GM12878 (cell line): ENCODE data around the gene ASB7. TPM values are rescaled to one million over a fixed set of nuclear protein-coding genes. Genes with fewer than 3 reads are reported as not detected.

ENCODE experiments used
- ATAC-seq: fragments of 200-7000 bp; cut with Tn5 transposase; 3 replicates; pipeline ENCODE4 v1.9.1; 2020; ENCODE audit warnings: mild to moderate bottlenecking, moderate library complexity
- BruUV-seq: library from RNA; stranded (reverse); fragments of 400-500 nt; replicated peaks from 2 replicates; lab custom pipeline; 2021; lab: Mats Ljungman, UMichigan
- CTCF ChIA-PET: fragments of 300-600 bp; sonication (Branson Sonifier 250); formaldehyde crosslinking; extraction: SDS; loops from one replicate; lab custom pipeline; 2021; ENCODE audit warnings: inconsistent platforms; lab: Yijun Ruan, JAX
- POLR2A ChIA-PET: fragments of 350-600 bp; formaldehyde crosslinking; extraction: SDS; loops from one replicate; lab custom pipeline; 2021; ENCODE audit warnings: inconsistent platforms; lab: Charles Lee
- RAD21 ChIA-PET: fragments of 300-600 bp; sonication (Branson Sonifier 250); formaldehyde crosslinking; loops from one replicate; lab custom pipeline; 2023; ENCODE audit warnings: antibody characterized with exemption; ENCODE audit not compliant: unreplicated experiment; lab: Charles Lee
- SMC1A ChIA-PET: fragments of 300-600 bp; sonication (Branson Sonifier 250); formaldehyde crosslinking; loops from one replicate; lab custom pipeline; 2023; ENCODE audit not compliant: unreplicated experiment, uncharacterized antibody; lab: Charles Lee
- DNase-seq: peaks from one replicate; pipeline ENCODE4 v3.0.0-alpha.2; 2011; ENCODE audit warnings: low read depth, low spot score
- FAIRE-seq: peaks from 3 replicates; lab custom pipeline; 2011; peaks lifted over from hg19 to GRCh38; lab: Jason Lieb, UNC
- H2AFZ ChIP-seq: 2 replicates; pipeline ENCODE4 v1.6.0; 2011; ENCODE audit warnings: low read depth, low read length, control low read depth; ENCODE audit not compliant: control insufficient read depth
- H3K27ac ChIP-seq: 2 replicates; pipeline ENCODE4 v1.5.1; 2011; ENCODE audit warnings: control low read depth; ENCODE audit not compliant: control insufficient read depth, insufficient read depth
- H3K27me3 ChIP-seq, 2 experiments: replicated peaks in 1 of 2; 2 replicates each; pipeline versions ENCODE4 v1.6.0 to v1.6.1; 2011; ENCODE audit warnings: low read length in 1 of 2; ENCODE audit not compliant: control insufficient read depth in 2 of 2, insufficient read depth in 2 of 2
- H3K36me3 ChIP-seq, 2 experiments: 2 replicates each; pipeline ENCODE4 v1.5.1; 2011; ENCODE audit warnings: low read length in 1 of 2; ENCODE audit not compliant: control insufficient read depth in 2 of 2, insufficient read depth in 2 of 2
- H3K4me1 ChIP-seq: 2 replicates; pipeline ENCODE4 v1.6.1; 2011; ENCODE audit warnings: mild to moderate bottlenecking, low read length, moderate library complexity, mixed read lengths; ENCODE audit not compliant: control insufficient read depth, insufficient read depth
- H3K4me2 ChIP-seq: 2 replicates; pipeline ENCODE4 v1.6.0; 2011; ENCODE audit warnings: control low read depth; ENCODE audit not compliant: control insufficient read depth, insufficient read depth
- H3K4me3 ChIP-seq: fragments of 200-600 bp; sonication (generic); 2 replicates; pipeline ENCODE4 v1.5.1; 2016
- H3K79me2 ChIP-seq: 2 replicates; pipeline ENCODE4 v1.6.0; 2011; ENCODE audit warnings: low read length; ENCODE audit not compliant: control insufficient read depth, insufficient read depth
- H3K9ac ChIP-seq: 2 replicates; pipeline ENCODE4 v1.8.0; 2011; ENCODE audit warnings: low read length, control low read depth, mixed read lengths; ENCODE audit not compliant: control insufficient read depth, insufficient read depth
- H3K9me3 ChIP-seq: replicated peaks from 3 replicates; pipeline ENCODE4 v1.5.1; 2011; ENCODE audit warnings: mild to moderate bottlenecking, low read length; ENCODE audit not compliant: control insufficient read depth, insufficient read depth
- H4K20me1 ChIP-seq: 2 replicates; pipeline ENCODE4 v1.6.0; 2011; ENCODE audit not compliant: control insufficient read depth, insufficient read depth
- BCL11A ChIP-seq: IDR thresholded peaks from 2 replicates; pipeline ENCODE4 v1.6.1; 2011; ENCODE audit warnings: low read depth, low read length
- CBFB ChIP-seq: IDR thresholded peaks from 2 replicates; pipeline ENCODE4 v1.6.1; 2016; ENCODE audit warnings: antibody characterized with exemption, low read depth
- CHD4 ChIP-seq: fragments of 200-600 bp; sonication (generic); IDR thresholded peaks from 2 replicates; pipeline ENCODE4 v1.6.1; 2016; ENCODE audit warnings: mild to moderate bottlenecking
- ETV6 ChIP-seq, 2 experiments: fragments of 450-650 bp in 1 of 2; IDR thresholded peaks in 1 of 2; conservative IDR thresholded peaks in 1 of 2; 2 replicates each; pipeline ENCODE4 v1.6.1; 2014; ENCODE audit warnings: antibody characterized with exemption in 1 of 2, borderline replicate concordance in 1 of 2, low read depth in 1 of 2, mild to moderate bottlenecking in 1 of 2, moderate library complexity in 1 of 2
- GATAD2B ChIP-seq: fragments of 450-650 bp; conservative IDR thresholded peaks from 2 replicates; pipeline ENCODE4 v1.6.1; 2017; ENCODE audit warnings: low read depth, mild to moderate bottlenecking, moderate library complexity
- KDM1A ChIP-seq: fragments of 200-600 bp; sonication (generic); IDR thresholded peaks from 2 replicates; pipeline ENCODE4 v1.6.1; 2016; ENCODE audit warnings: borderline replicate concordance
- MEF2B ChIP-seq: fragments of 450-650 bp; IDR thresholded peaks from 2 replicates; pipeline ENCODE4 v1.6.1; 2018; ENCODE audit warnings: mild to moderate bottlenecking, moderate library complexity; ENCODE audit not compliant: partially characterized antibody, poor library complexity, severe bottlenecking
- NFYB ChIP-seq: IDR thresholded peaks from 2 replicates; pipeline ENCODE4 v1.6.1; 2011; ENCODE audit warnings: low read depth, mild to moderate bottlenecking, low read length, improper control_type of control experiment, moderate library complexity; ENCODE audit not compliant: insufficient read depth
- TBL1XR1 ChIP-seq: IDR thresholded peaks from 2 replicates; pipeline ENCODE4 v1.6.1; 2012; ENCODE audit warnings: low read depth, low read length, improper control_type of control experiment
- WRNIP1 ChIP-seq: IDR thresholded peaks from 2 replicates; pipeline ENCODE4 v1.6.1; 2011; ENCODE audit warnings: low read depth, low read length, improper control_type of control experiment, borderline replicate concordance
- YY1 ChIP-seq: IDR thresholded peaks from 2 replicates; pipeline ENCODE4 v1.6.1; 2011; ENCODE audit warnings: low read depth, mild to moderate bottlenecking, low read length
- ZNF24 ChIP-seq: fragments of 450-650 bp; IDR thresholded peaks from 2 replicates; pipeline ENCODE4 v1.6.1; 2017; ENCODE audit warnings: antibody characterized with exemption, mild to moderate bottlenecking
- ZNF384 ChIP-seq: IDR thresholded peaks from 2 replicates; pipeline ENCODE4 v1.6.1; 2012; ENCODE audit warnings: low read depth, mild to moderate bottlenecking, low read length, improper control_type of control experiment, borderline replicate concordance
- ZNF622 ChIP-seq: fragments of 450-650 bp; IDR thresholded peaks from 2 replicates; pipeline ENCODE4 v1.6.1; 2017; ENCODE audit warnings: mild to moderate bottlenecking, inconsistent platforms
- WGBS: methylation state at CpG from one replicate; pipeline ENCODE4 v1.1.6; 2016; ENCODE audit warnings: low lambda C conversion rate; ENCODE audit not compliant: insufficient replicate concordance, insufficient coverage; ENCODE audit errors: missing lambda C conversion rate; 5-methylcytosine and 5-hydroxymethylcytosine counted together
- in situ Hi-C: fragments of 300-500 bp; cut with MboI; formaldehyde crosslinking; loops from 9 replicates; pipeline ENCODE4 v1.14.3; 2018; ENCODE audit warnings: mixed read lengths
- intact Hi-C: fragments of 100-400 bp; cut with micrococcal nuclease; formaldehyde crosslinking; loops from one replicate; pipeline ENCODE4 v1.14.2; 2022; ENCODE audit not compliant: unreplicated experiment
- polyA plus RNA-seq, 11 experiments: library from polyadenylated mRNA; depleted of rRNA in 4 of 11; unstranded in 6 of 11; stranded (reverse) in 5 of 11; fragments of >200 nt; fragmentation: Nextera tagmentation in 4 of 11; fragmentation: Illumina TruSeq in 1 of 11; extraction: Ambion mirVana in 4 of 11; extraction: Trizol in 1 of 11; gene quantifications; 1 replicate in 1 of 11; 2 replicates in 10 of 11; pipeline versions ENCODE4 v1.2.1 to v1.2.3, GENCODE V29; 2011 to 2016; ENCODE audit warnings: inconsistent platforms in 2 of 11, missing spikeins in 2 of 11, low read depth in 1 of 11
- total RNA-seq, 4 experiments: library from RNA; depleted of rRNA in 3 of 4; stranded (reverse); fragments of >200 nt in 3 of 4; fragmentation: Illumina TruSeq in 1 of 4; extraction: Trizol in 1 of 4; gene quantifications; 2 replicates each; pipeline versions ENCODE4 v1.2.1 to v1.2.3, GENCODE V29; 2013 to 2021
- TF ChIP-seq, protein P1 (sequence below): IDR thresholded peaks from 2 replicates; pipeline ENCODE4 v1.6.1; 2012; ENCODE audit warnings: improper control_type of control experiment, low read depth, low read length; ENCODE audit not compliant: insufficient replicate concordance

Gene ASB7
- total and polyA plus RNA-seq, 10 of the 15 experiments (the other 5 are each of a cell fraction or from before 2014, with no cell fraction given) = 2.7 to 13.9 (median 8.6) TPM

DNA sequence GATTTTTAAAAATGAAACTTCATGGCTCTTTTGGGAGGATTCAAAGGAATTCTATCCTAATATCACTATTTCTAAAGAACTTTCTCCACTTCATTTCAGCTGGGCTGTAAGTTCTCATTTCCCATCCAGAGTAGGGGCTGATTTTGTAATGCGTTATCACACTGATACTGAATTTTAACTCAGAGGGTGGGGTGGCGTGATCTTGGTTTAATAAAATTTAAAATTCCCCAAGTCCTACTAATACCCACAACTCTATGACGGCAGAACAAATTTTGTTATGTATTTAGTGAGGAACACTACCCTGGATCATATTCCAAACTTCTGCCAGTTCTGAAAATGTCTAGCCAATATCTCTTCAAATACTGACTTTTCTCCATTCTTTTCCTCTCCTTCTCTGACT is 92.7 kb downstream of the ASB7 start:
- intact Hi-C loops (no loop called here), in situ Hi-C loops (no loop called here)
- no peak for DNase-seq
- ChIA-PET RAD21 (no interaction called here), CTCF (no interaction called here), POLR2A (no interaction called here), SMC1A (no interaction called here)
- no peaks in the 10 kb centered on the region for H4K20me1 ChIP-seq
- no peak for FAIRE-seq
- no peak overlapping the region for H3K9ac ChIP-seq
- H3K4me2 ChIP-seq = no peak overlapping the region
- no peaks in the 10 kb centered on the region; the same call in 2 of the 3 replicates for H3K9me3 ChIP-seq
- no peak overlapping the region for H2AFZ ChIP-seq
- ATAC-seq = no peak
- no peak for TF ChIP-seq YY1
- no peak for TF ChIP-seq BCL11A
- TF ChIP-seq CBFB = no peak
- TF ChIP-seq KDM1A = no peak
- no peak for TF ChIP-seq TBL1XR1
- no peak for TF ChIP-seq ZNF24
- TF ChIP-seq MEF2B = no peak
- TF ChIP-seq ZNF622 = no peak
- no peak for TF ChIP-seq NFYB
- TF ChIP-seq ZNF384 = no peak
- no peak for TF ChIP-seq ETV6 (conservative IDR thresholded peaks at IDR 0.05 in 1 of 2, IDR thresholded peaks at IDR 0.05 in 1 of 2; ENCODE audit: borderline replicate concordance in 1 of 2, low read depth in 1 of 2)
- TF ChIP-seq, protein P1, sequence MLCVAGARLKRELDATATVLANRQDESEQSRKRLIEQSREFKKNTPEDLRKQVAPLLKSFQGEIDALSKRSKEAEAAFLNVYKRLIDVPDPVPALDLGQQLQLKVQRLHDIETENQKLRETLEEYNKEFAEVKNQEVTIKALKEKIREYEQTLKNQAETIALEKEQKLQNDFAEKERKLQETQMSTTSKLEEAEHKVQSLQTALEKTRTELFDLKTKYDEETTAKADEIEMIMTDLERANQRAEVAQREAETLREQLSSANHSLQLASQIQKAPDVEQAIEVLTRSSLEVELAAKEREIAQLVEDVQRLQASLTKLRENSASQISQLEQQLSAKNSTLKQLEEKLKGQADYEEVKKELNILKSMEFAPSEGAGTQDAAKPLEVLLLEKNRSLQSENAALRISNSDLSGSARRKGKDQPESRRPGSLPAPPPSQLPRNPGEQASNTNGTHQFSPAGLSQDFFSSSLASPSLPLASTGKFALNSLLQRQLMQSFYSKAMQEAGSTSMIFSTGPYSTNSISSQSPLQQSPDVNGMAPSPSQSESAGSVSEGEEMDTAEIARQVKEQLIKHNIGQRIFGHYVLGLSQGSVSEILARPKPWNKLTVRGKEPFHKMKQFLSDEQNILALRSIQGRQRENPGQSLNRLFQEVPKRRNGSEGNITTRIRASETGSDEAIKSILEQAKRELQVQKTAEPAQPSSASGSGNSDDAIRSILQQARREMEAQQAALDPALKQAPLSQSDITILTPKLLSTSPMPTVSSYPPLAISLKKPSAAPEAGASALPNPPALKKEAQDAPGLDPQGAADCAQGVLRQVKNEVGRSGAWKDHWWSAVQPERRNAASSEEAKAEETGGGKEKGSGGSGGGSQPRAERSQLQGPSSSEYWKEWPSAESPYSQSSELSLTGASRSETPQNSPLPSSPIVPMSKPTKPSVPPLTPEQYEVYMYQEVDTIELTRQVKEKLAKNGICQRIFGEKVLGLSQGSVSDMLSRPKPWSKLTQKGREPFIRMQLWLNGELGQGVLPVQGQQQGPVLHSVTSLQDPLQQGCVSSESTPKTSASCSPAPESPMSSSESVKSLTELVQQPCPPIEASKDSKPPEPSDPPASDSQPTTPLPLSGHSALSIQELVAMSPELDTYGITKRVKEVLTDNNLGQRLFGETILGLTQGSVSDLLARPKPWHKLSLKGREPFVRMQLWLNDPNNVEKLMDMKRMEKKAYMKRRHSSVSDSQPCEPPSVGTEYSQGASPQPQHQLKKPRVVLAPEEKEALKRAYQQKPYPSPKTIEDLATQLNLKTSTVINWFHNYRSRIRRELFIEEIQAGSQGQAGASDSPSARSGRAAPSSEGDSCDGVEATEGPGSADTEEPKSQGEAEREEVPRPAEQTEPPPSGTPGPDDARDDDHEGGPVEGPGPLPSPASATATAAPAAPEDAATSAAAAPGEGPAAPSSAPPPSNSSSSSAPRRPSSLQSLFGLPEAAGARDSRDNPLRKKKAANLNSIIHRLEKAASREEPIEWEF = no peak
- TF ChIP-seq GATAD2B = no peak
- TF ChIP-seq WRNIP1 = no peak
- no peak for TF ChIP-seq CHD4
- H3K27ac ChIP-seq = no peak overlapping the region
- BruUV-seq = no TSS peak
- no peaks in the 10 kb centered on the region for H3K4me1 ChIP-seq
- WGBS = 63% methylated on average over 3 of the region's 3 CpGs
- no peaks in the 10 kb centered on the region for H3K27me3 ChIP-seq
- no peaks in the 10 kb centered on the region for H3K79me2 ChIP-seq
- H3K36me3 ChIP-seq = no peaks in the 10 kb centered on the region
- H3K4me3 ChIP-seq = no peak overlapping the region
